K562 (cell line): Measurements from ENCODE around the gene FANCD2OS. TPM values are rescaled to one million over a fixed set of nuclear protein-coding genes. Genes with fewer than 3 reads are reported as not detected.
A peak's percentile ranks its signal among the peaks of the same experiment; 100 is the strongest.

Source experiments
- CXXC5 ChIP-seq: fragments of 250-450 bp; sonication (Bioruptor Pico); IDR thresholded peaks from 2 replicates; pipeline ENCODE4 v1.8.0; 2022; ENCODE audit warnings: inconsistent platforms, mild to moderate bottlenecking, moderate library complexity
- FOXA3 ChIP-seq, 2 experiments: fragments of 450-650 bp in 1 of 2; sonication (generic) in 1 of 2; formaldehyde crosslinking; IDR thresholded peaks in 1 of 2; conservative IDR thresholded peaks in 1 of 2; 2 replicates each; pipeline versions ENCODE4 v1.4.0 to v1.8.0; 2020 to 2022; ENCODE audit warnings: mild to moderate bottlenecking in 2 of 2, missing genetic modification reagents in 1 of 2
- HEY1 ChIP-seq: fragments of 250-450 bp; sonication (Bioruptor Pico); IDR thresholded peaks from 2 replicates; pipeline ENCODE4 v1.5.0; 2020; ENCODE audit warnings: mild to moderate bottlenecking, moderate library complexity, borderline replicate concordance
- NFIX ChIP-seq: fragments of 250-450 bp; sonication (Bioruptor Pico); IDR thresholded peaks from 2 replicates; pipeline ENCODE4 v1.4.0; 2020; ENCODE audit warnings: low read depth, mild to moderate bottlenecking, moderate library complexity
- NR4A1 ChIP-seq, 2 experiments: fragments of 250-450 bp in 1 of 2; fragments of 450-650 bp in 1 of 2; sonication (Bioruptor Pico) in 1 of 2; IDR thresholded peaks; 2 replicates each; pipeline versions ENCODE4 v1.4.0 to v1.6.1; 2016 to 2020; ENCODE audit warnings: mild to moderate bottlenecking in 2 of 2, missing compliant biosample characterization in 1 of 2, missing genetic modification characterization in 1 of 2, moderate library complexity in 1 of 2
- POLR2G ChIP-seq: fragments of 200-400 bp; formaldehyde crosslinking; IDR thresholded peaks from 2 replicates; pipeline ENCODE4 v1.6.1; 2017; ENCODE audit warnings: low read depth, mild to moderate bottlenecking, antibody characterized with exemption, low read length, moderate library complexity
- SMARCE1 ChIP-seq: fragments of 450-650 bp; IDR thresholded peaks from 2 replicates; pipeline ENCODE4 v1.7.1; 2016; ENCODE audit warnings: mild to moderate bottlenecking
- SUPT5H ChIP-seq: fragments of 450-650 bp; IDR thresholded peaks from 2 replicates; pipeline ENCODE4 v1.6.1; 2016
- TFAP4 ChIP-seq: sonication (generic); formaldehyde crosslinking; IDR thresholded peaks from 2 replicates; pipeline ENCODE4 v1.8.0; 2022; ENCODE audit warnings: missing genetic modification reagents, mild to moderate bottlenecking, moderate library complexity, borderline replicate concordance
- polyA plus RNA-seq, 8 experiments: library from polyadenylated mRNA; depleted of rRNA in 4 of 8; stranded (reverse) in 5 of 8; unstranded in 3 of 8; fragments of >200 nt; fragmentation: Nextera tagmentation in 2 of 8; fragmentation: Illumina TruSeq in 1 of 8; extraction: Ambion mirVana in 2 of 8; extraction: Trizol in 1 of 8; gene quantifications; 2 replicates each; pipeline versions ENCODE4 v1.2.1 to v1.2.3, GENCODE V29; 2011 to 2014; ENCODE audit warnings: inconsistent platforms in 1 of 8, missing spikeins in 1 of 8
- total RNA-seq, 7 experiments: library from RNA; depleted of rRNA in 6 of 7; stranded (reverse); fragments of >200 nt in 6 of 7; fragmentation: Illumina TruSeq in 2 of 7; extraction: Trizol in 2 of 7; gene quantifications; 2 replicates each; pipeline versions ENCODE4 v1.2.1 to v1.2.3, GENCODE V29; 2011 to 2021; ENCODE audit warnings: low replicate concordance in 1 of 7
- TF ChIP-seq, protein P1 (sequence below): sonication (generic); formaldehyde crosslinking; IDR thresholded peaks from 2 replicates; pipeline ENCODE4 v1.8.0; 2022; ENCODE audit warnings: mild to moderate bottlenecking, missing genetic modification reagents, borderline replicate concordance

The FANCD2OS gene
- total and polyA plus RNA-seq, 9 of the 15 experiments (the other 6 are each of a cell fraction or from before 2014, with no cell fraction given): not detected

GRCh38 chr3:10155123-10155472, 47.0 kb upstream of the FANCD2OS start (continued):
- TF ChIP-seq TFAP4 (CRISPR knock-in tag): 0 out of 2 replicates have a peak, but pooled peaks have one; percentile 16
- TF ChIP-seq SUPT5H: 0 out of 2 replicates have a peak, but pooled peaks have one; percentile 24
- no peak for TF ChIP-seq FOXA3 (CRISPR knock-in tag; conservative IDR thresholded peaks at IDR 0.05 in 1 of 2, IDR thresholded peaks at IDR 0.05 in 1 of 2)
- TF ChIP-seq POLR2G: peak; percentile 54
- TF ChIP-seq, protein P1, sequence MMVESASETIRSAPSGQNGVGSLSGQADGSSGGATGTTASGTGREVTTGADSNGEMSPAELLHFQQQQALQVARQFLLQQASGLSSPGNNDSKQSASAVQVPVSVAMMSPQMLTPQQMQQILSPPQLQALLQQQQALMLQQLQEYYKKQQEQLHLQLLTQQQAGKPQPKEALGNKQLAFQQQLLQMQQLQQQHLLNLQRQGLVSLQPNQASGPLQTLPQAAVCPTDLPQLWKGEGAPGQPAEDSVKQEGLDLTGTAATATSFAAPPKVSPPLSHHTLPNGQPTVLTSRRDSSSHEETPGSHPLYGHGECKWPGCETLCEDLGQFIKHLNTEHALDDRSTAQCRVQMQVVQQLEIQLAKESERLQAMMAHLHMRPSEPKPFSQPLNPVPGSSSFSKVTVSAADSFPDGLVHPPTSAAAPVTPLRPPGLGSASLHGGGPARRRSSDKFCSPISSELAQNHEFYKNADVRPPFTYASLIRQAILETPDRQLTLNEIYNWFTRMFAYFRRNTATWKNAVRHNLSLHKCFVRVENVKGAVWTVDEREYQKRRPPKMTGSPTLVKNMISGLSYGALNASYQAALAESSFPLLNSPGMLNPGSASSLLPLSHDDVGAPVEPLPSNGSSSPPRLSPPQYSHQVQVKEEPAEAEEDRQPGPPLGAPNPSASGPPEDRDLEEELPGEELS: no peak
- TF ChIP-seq NFIX: no peak
- TF ChIP-seq CXXC5 (CRISPR knock-in tag): 0 out of 2 replicates have a peak, but pooled peaks have one; percentile 18
- no peak for TF ChIP-seq SMARCE1
- no peak for TF ChIP-seq HEY1 (CRISPR knock-in tag)
- no peak for TF ChIP-seq NR4A1 (CRISPR knock-in tag; IDR thresholded peaks at IDR 0.05)
- no peak for TF ChIP-seq NR4A1 (tag; IDR thresholded peaks at IDR 0.05)
